LNCaP clone FGC (cell line): Measurements from ENCODE around the gene SLC9C2.

ENCODE experiments used
- DNase-seq: peaks from one replicate; pipeline ENCODE4 v3.0.0-alpha.2; 2011; ENCODE audit warnings: low read depth
- H3K4me3 ChIP-seq: 2 replicates; pipeline ENCODE4 v1.5.1; 2011; ENCODE audit warnings: mild to moderate bottlenecking, low read depth, low read length, control low read depth
- TF ChIP-seq, protein P1 (sequence below): IDR thresholded peaks from 2 replicates; pipeline ENCODE4 v1.5.1; 2012; ENCODE audit warnings: mild to moderate bottlenecking; ENCODE audit not compliant: control insufficient read depth, insufficient read depth; ENCODE audit errors: extremely low read depth

The SLC9C2 gene

DNA sequence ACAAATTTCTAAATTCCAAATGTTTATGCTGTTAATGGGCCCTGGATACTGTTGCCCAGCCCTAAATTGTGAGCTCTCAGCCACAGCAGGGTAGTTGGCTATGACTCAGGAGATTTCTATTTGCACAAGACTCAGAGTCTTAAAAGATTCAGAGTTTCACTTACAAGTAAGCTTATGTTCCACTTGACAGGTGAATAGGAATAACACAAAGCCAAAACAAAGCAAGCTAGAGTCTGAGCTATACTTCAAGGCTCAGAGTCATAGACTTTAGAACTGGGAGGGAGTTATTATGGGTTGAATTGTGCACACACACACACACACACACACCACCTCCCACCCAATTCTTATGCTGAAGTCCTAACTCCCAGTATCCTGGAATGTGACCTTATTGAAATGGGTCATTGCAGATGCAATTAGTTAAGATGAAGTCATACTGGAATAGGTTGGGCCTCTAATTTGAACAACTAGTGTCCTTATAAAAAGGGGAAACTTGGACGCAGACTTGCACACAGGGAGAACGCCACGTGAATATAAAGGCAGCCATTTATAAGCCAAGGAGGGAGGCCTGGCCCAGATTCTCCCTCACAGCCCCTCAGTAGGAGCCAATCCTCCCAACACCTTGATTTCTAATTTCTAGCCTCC, 95.5 kb downstream of the SLC9C2 start:
- TF ChIP-seq, protein P1, sequence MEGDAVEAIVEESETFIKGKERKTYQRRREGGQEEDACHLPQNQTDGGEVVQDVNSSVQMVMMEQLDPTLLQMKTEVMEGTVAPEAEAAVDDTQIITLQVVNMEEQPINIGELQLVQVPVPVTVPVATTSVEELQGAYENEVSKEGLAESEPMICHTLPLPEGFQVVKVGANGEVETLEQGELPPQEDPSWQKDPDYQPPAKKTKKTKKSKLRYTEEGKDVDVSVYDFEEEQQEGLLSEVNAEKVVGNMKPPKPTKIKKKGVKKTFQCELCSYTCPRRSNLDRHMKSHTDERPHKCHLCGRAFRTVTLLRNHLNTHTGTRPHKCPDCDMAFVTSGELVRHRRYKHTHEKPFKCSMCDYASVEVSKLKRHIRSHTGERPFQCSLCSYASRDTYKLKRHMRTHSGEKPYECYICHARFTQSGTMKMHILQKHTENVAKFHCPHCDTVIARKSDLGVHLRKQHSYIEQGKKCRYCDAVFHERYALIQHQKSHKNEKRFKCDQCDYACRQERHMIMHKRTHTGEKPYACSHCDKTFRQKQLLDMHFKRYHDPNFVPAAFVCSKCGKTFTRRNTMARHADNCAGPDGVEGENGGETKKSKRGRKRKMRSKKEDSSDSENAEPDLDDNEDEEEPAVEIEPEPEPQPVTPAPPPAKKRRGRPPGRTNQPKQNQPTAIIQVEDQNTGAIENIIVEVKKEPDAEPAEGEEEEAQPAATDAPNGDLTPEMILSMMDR: no peak

DNA sequence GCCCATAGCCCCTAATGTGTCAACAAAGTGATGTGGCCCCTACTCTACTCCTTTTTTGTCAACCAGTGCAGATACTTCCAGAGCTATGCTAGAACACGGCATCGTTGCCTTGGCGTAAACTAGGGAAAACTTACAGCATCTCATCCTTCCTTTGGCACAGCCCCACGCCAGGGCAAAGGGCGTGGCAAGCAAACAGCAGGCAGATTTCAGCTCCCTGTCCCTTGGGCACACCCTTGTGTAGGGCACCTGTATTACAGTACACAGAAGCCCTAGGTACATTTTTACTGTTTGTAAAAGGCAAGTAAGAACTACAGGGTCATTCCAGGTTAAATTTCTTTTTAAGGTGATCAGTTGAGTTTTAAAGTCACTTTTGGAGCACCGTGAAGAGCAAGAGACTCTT, 96.4 kb downstream of the SLC9C2 start:
- no peak overlapping the region for H3K4me3 ChIP-seq
- TF ChIP-seq, protein P1: peak; percentile 75
- peak; percentile 40 for DNase-seq

More for the DNA sequence above, 95.5 kb downstream of the SLC9C2 start:
- peak; percentile 6 for DNase-seq
- no peak overlapping the region for H3K4me3 ChIP-seq

DNA sequence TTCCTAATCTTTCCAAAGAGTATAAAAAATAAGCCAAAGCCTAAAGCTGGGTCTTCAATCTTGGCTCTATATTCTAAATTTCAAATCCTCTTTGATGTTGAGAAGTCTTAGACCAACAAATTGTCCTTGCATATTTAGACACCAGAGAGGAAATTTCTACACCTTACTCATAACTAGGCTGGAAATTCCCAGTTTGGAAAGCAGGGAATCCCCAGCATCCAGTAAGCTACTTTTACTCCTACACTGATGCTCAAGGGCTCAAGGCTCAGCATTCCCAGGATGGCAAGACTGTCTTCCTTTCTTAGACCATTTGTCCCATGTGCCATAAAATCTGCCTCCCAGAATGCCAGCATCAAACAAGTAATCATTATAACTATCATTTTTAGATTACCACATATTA, 97.5 kb downstream of the SLC9C2 start:
- TF ChIP-seq, protein P1: no peak

DNA sequence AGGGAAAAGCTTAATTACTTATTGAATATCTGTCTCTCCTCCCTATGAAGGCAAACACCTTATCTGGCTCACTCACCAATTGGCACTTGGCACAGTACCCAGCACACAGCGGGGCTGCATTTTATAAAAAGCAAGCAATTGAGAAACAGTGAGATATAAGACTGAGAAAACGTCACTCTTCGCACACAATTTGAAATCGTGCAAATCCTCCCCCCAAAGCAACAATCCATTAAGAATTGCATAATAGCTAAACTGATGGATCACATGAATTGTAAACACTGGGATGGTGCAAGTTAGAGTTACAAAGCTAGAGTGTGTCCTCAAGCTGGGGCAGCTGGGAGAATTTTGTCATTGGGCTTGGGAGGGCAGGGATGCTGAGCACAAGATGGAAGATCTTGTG, 98.6 kb downstream of the SLC9C2 start:
- DNase-seq: no peak
- TF ChIP-seq, protein P1: no peak

More for the DNA sequence above, 97.5 kb downstream of the SLC9C2 start:
- H3K4me3 ChIP-seq: no peak overlapping the region
- DNase-seq: no peak

DNA sequence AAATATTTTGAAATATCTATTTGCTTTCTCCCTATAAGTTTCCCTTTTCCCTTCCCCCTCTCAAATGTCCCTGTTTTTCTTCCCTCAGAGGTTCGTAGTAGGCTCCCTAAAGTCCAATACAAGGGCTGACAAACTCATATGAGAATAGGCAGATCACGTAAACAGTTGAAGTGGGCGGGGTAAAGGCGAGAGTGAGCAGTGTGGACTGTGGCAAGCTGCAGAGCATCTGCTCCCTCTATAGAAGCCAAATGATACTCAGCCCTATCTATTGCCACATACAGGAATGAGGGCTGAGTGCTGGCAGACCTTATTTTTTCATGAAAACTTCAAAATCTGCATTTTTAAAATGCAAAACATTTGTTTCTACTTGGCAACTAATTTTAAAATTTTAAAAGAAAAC, 99.5 kb downstream of the SLC9C2 start:
- no peak for DNase-seq
- H3K4me3 ChIP-seq: no peak overlapping the region
- TF ChIP-seq, protein P1: no peak

More for the DNA sequence above, 98.6 kb downstream of the SLC9C2 start:
- H3K4me3 ChIP-seq: no peak overlapping the region

DNA sequence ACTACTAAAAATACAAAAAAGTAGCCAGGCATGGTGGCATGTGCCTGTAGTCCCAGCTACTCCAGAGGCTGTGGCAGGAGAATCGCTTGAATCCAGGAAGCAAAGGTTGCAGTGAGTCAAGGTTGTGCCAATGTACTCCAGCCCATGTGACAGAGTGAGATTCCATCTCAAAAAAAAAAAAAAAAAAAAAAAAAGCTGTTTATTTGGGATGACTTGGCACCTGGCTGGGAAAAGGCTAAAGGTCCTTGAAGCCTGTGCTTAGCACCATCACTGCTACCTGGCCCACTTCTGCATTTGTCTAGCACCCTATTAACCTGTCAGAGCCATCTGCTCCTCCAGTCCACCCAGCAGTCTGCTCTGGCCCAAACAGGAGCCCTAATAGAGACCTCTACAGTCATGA, 100.8 kb downstream of the SLC9C2 start:
- H3K4me3 ChIP-seq: no peak overlapping the region
- TF ChIP-seq, protein P1: no peak
- no peak for DNase-seq

DNA sequence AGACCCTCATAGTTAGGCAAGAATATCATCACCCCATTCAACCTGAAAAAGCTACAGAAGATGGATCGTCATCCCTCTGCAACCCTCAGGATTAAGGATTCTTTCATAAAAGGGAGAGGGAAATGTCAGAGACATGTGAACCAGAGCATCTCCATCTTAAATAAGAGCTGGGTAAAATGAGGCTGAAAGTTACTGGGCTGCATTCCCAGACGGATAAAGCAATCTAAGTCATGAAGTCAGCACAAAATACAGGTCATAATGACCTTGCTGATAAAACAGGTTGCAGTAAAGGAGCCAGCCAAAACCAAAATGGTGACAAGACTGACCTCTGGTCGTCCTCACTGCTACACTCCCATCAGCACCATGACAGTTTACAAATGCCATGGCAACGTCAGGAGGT, 103.1 kb downstream of the SLC9C2 start:
- DNase-seq: no peak
- H3K4me3 ChIP-seq: no peak overlapping the region
- TF ChIP-seq, protein P1: no peak
